Adrenal gland (tissue), 12 donors: ENCODE measurements around the gene WDHD1. TPM values are rescaled to one million over a fixed set of nuclear protein-coding genes. Genes with fewer than 3 reads are reported as not detected.
"Not testable (repeated sequence)": the region's sequence is repeated elsewhere in the genome, so short reads cannot be mapped to it uniquely, and the experiment has no call there.

ENCODE experiments used
- DNase-seq, 7 donors: peaks; one replicate each; pipeline ENCODE4 v3.0.0-alpha.2; 2019 to 2020
- H3K27ac ChIP-seq, 5 donors: fragments of 200-600 bp; sonication (generic) in 4 of 5; 1 replicate in 3 of 5; 2 replicates in 2 of 5; pipeline versions ENCODE4 v1.5.1 to v1.8.0; 2016 to 2020; ENCODE audit warnings: mild to moderate bottlenecking in 1 of 5
- H3K27me3 ChIP-seq: fragments of 200-600 bp; 2 replicates; pipeline ENCODE4 v1.8.0; 2021
- H3K36me3 ChIP-seq, 2 donors: fragments of 200-600 bp; replicated peaks in 1 of 2; 1 replicate in 1 of 2; 2 replicates in 1 of 2; pipeline versions ENCODE4 v1.5.1 to v1.8.0; 2018 to 2022
- H3K4me1 ChIP-seq, 2 donors: fragments of 200-600 bp; replicated peaks in 1 of 2; 1 replicate in 1 of 2; 2 replicates in 1 of 2; pipeline versions ENCODE4 v1.5.1 to v1.8.0; 2018 to 2021
- H3K4me3 ChIP-seq, 4 donors: fragments of 200-600 bp; sonication (generic) in 3 of 4; one replicate each; pipeline ENCODE4 v1.5.1; 2016 to 2018
- H3K9me3 ChIP-seq, 3 donors: fragments of 200-600 bp; sonication (generic) in 1 of 3; replicated peaks in 1 of 3; 1 replicate in 2 of 3; 2 replicates in 1 of 3; pipeline versions ENCODE4 v1.5.1 to v1.8.0; 2016 to 2021
- POLR2A ChIP-seq, 2 donors: fragments of 450-650 bp; IDR thresholded peaks; one replicate each; pipeline ENCODE4 v1.6.1; 2017; ENCODE audit warnings: antibody characterized with exemption in 2 of 2, mild to moderate bottlenecking in 2 of 2, moderate library complexity in 1 of 2
- WGBS, 4 donors: extraction: QIAGEN DNeasy Blood & Tissue Kit in 2 of 4; methylation state at CpG; one replicate each; pipeline versions ENCODE4 v1.1.5 to v1.1.7; 2013 to 2017; 5-methylcytosine and 5-hydroxymethylcytosine counted together
- intact Hi-C, 2 donors: fragments of 100-400 bp; cut with DNase I; formaldehyde crosslinking; loops; one replicate each; pipeline versions ENCODE4 v1.14.1 to v1.15.0; 2022 to 2023
- polyA plus RNA-seq, 3 donors: library from polyadenylated mRNA; stranded (reverse); fragments of 200-250 nt in 2 of 3; fragments of 350-450 nt in 1 of 3; fragmentation: Illumina TruSeq in 1 of 3; extraction: RNeasy Lipid Tissue Mini Kit (QIAGEN cat#74804) in 1 of 3; gene quantifications; one replicate each; pipeline ENCODE4 v1.2.3, GENCODE V29; 2013 to 2014
- total RNA-seq, 9 donors: library from RNA; depleted of rRNA in 4 of 9; stranded (reverse); fragments of >200 nt in 4 of 9; fragments of 120-200 nt in 1 of 9; fragmentation: NEBNext Ultra II Directional in 1 of 9; extraction: Animal tissue kit (Norgen Biotek cat#: 25700) in 1 of 9; gene quantifications; one replicate each; pipeline versions ENCODE4 v1.1.0 to v1.2.4, GENCODE V29; 2013 to 2023
- TF ChIP-seq, protein P1 (sequence below), 6 experiments: fragments of 450-650 bp in 4 of 6; fragments of 200-600 bp in 2 of 6; sonication (generic) in 1 of 6; IDR thresholded peaks; 1 replicate in 5 of 6; 2 replicates in 1 of 6; pipeline versions ENCODE4 v1.5.1 to v1.8.0; 2016 to 2021; ENCODE audit warnings: antibody characterized with exemption in 6 of 6, mild to moderate bottlenecking in 2 of 6, moderate library complexity in 1 of 6
- donor health status: healthy with polysubstance abuse.
- donor health status: Bipolar disorder and iron deficiency.
- donor health status: DM: yes; HTN: yes; CAD: no.
- donor health status: DM: no; HTN: no; CAD: no.
- donor health status: DM: no; HTN: no; CAD: no.
- donor health status: DM: yes; HTN: yes; CAD: no.

WDHD1 gene
- total and polyA plus RNA-seq, 12 donors: 0.64 to 8.7 (median 3.0) TPM

DNA sequence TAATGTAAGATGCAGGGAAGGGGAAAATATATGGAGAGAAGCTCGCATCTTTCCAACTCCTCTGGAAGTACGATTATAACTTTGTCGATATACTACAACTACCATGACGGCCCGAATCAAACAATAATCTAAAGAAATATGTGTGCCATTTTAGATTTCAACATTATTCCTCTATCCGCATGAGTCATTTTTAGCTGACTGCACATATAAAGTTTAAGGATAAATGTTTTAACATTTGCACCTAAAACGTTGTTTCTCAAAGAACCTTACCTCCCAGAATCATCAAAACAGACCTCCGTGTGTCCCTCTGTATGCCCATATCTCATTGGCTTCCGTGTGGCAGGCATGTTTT lies 482 bp downstream of the WDHD1 start:
- H3K36me3 ChIP-seq: no peaks in the 10 kb centered on the region
- peaks cover 6 to 32% of the 10 kb centered on the region in 2 donors for H3K4me1 ChIP-seq
- peak overlapping the region in 3 of 4 donors; percentile 63 to 83 (median 77) for H3K4me3 ChIP-seq
- WGBS, 4 donors: 1 to 4% (median 2%) methylated on average over 9 of the region's 9 CpGs
- peak overlapping the region in 4 of 5 donors; percentile 72 to 92 (median 80) for H3K27ac ChIP-seq
- no peaks in the 10 kb centered on the region for H3K27me3 ChIP-seq
- intact Hi-C loops: no loop called here
- no peaks in the 10 kb centered on the region for H3K9me3 ChIP-seq
- no peak for TF ChIP-seq POLR2A (IDR thresholded peaks at IDR 0.05)
- TF ChIP-seq, protein P1, sequence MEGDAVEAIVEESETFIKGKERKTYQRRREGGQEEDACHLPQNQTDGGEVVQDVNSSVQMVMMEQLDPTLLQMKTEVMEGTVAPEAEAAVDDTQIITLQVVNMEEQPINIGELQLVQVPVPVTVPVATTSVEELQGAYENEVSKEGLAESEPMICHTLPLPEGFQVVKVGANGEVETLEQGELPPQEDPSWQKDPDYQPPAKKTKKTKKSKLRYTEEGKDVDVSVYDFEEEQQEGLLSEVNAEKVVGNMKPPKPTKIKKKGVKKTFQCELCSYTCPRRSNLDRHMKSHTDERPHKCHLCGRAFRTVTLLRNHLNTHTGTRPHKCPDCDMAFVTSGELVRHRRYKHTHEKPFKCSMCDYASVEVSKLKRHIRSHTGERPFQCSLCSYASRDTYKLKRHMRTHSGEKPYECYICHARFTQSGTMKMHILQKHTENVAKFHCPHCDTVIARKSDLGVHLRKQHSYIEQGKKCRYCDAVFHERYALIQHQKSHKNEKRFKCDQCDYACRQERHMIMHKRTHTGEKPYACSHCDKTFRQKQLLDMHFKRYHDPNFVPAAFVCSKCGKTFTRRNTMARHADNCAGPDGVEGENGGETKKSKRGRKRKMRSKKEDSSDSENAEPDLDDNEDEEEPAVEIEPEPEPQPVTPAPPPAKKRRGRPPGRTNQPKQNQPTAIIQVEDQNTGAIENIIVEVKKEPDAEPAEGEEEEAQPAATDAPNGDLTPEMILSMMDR (IDR thresholded peaks at IDR 0.05): no peak
- DNase-seq: no peak

DNA sequence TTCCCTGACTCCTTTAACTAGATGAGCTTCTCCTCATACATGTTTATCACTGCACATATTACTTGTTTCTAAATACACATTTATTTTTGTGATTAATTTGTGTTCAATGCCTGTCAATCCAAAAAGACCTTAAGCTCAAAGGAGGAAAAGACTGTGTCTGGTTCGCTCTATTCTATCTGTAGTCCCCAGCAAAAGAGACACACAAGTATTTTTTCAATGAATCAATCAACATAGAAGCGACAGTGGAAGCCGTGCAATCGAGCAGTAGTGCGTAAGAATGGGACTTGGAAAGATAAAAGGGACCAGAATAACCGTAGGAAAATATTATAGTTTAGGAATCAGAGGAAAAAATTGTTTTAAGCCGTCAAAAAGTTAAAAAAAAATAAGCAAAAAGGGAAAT lies 951 bp downstream of the WDHD1 start:
- TF ChIP-seq, protein P1 (IDR thresholded peaks at IDR 0.05): no peak
- TF ChIP-seq POLR2A (IDR thresholded peaks at IDR 0.05): no peak
- H3K36me3 ChIP-seq: no peaks in the 10 kb centered on the region
- WGBS, 4 donors: 31 to 37% (median 33%) methylated on average over 7 of the region's 7 CpGs
- DNase-seq: no peak
- H3K4me1 ChIP-seq: peaks cover 6 to 32% of the 10 kb centered on the region in 2 donors
- no peak overlapping the region for H3K4me3 ChIP-seq
- intact Hi-C loops: no loop called here
- H3K9me3 ChIP-seq: no peaks in the 10 kb centered on the region
- H3K27ac ChIP-seq: no peak overlapping the region
- no peaks in the 10 kb centered on the region for H3K27me3 ChIP-seq

DNA sequence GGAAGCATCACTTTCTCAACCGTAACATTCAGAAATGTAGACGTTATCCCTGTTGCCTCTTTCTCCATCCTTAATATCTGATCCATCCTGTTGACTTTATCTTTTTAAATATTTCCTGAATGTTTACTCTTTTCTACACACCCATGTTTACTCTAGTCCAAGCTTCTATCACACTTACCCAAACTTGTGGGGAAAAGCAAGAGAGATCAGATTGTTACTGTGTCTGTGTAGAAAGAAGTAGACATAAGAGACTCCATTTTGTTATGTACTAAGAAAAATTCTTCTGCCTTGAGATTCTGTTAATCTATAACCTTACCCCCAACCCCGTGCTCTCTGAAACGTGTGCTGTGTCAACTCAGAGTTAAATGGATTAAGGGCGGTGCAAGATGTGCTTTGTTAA lies 2.5 kb downstream of the WDHD1 start:
- H3K9me3 ChIP-seq, intact Hi-C loops, H3K36me3 ChIP-seq, H3K27me3 ChIP-seq, H3K4me3 ChIP-seq, DNase-seq, H3K27ac ChIP-seq: not testable (repeated sequence)
- peaks cover 6 to 25% of the 10 kb centered on the region in 2 donors for H3K4me1 ChIP-seq
- 89 to 97% (median 93%) methylated on average over 2 of the region's 5 CpGs for WGBS, 4 donors

DNA sequence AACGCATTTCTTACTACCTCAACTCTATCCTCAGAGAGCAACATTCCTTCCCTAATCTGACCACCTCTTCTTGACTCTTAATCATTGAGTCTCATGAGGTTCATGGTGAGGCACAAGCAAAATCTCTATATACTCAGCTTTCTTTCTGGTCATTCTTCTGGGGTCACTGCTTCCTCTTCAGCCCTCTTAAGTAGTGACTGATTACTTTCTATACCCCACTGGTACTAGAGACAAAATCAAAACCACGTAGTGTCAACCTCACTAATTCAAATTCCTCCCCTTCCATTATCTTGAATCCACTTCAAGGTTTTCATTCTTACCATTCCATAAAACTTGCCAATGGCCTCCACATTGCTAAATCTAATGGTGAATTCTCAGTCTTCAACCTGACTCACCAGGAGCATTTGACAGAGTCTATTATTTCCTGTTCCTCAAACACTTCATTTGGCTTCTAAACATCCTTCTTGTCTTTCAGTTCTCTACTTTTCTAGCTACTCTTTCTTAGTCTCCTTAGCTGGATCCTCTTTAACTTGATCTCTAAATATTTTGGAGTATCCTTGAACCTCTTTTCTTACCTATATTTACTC lies 6.8 kb downstream of the WDHD1 start:
- 96 to 100% (median 97%) methylated on average over 2 of the region's 2 CpGs for WGBS, 4 donors
- intact Hi-C loops: no loop called here
- Histone ChIP-seq H3K4me3 (no peak overlapping the region), H3K4me1 (no peaks in the 10 kb centered on the region), H3K27me3 (no peaks in the 10 kb centered on the region), H3K27ac (no peak overlapping the region), H3K9me3 (no peaks in the 10 kb centered on the region), H3K36me3 (no peaks in the 10 kb centered on the region)
- TF ChIP-seq, protein P1 (IDR thresholded peaks at IDR 0.05): no peak
- no peak for TF ChIP-seq POLR2A (IDR thresholded peaks at IDR 0.05)
- DNase-seq: no peak

DNA sequence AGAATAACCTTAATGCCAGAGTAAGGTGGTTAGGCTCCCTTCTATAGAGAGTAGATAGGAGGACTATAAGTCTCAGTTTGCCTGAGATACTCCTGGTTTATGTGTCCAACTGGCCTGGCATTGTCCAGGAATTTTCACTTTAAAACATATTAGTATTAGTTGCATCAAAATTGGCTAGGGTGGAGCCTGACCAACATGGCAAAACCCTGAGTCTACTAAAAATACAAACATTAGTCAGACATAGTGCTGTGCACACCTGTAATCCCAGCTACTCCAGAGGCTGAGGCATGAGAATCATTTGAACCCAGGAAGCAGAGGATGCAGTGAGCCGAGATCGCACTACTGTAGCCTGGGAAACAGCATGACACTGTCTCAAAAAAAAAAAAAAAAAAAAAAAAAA lies 11.9 kb downstream of the WDHD1 start:
- TF ChIP-seq, protein P1 (IDR thresholded peaks at IDR 0.05): no peak
- TF ChIP-seq POLR2A (IDR thresholded peaks at IDR 0.05): no peak
- WGBS, 4 donors: 91 to 94% (median 93%) methylated on average over 2 of the region's 2 CpGs
- H3K4me1 ChIP-seq: no peaks in the 10 kb centered on the region
- no peak for DNase-seq
- no peaks in the 10 kb centered on the region for H3K9me3 ChIP-seq
- intact Hi-C loops: no loop called here
- no peaks in the 10 kb centered on the region for H3K27me3 ChIP-seq
- H3K36me3 ChIP-seq: no peaks in the 10 kb centered on the region
- H3K4me3 ChIP-seq: no peak overlapping the region
- H3K27ac ChIP-seq: no peak overlapping the region
